ENCODE results near the gene ELMO1. TPM values are rescaled to one million over a fixed set of nuclear protein-coding genes. Genes with fewer than 3 reads are reported as not detected.

Gene ELMO1
- total and polyA plus RNA-seq, 9 donors, result 8.9 to 48.9 (median 28.0) TPM

GRCh38 chr7:36923943-36924436 is 524.7 kb downstream of the ELMO1 start:
- Histone ChIP-seq H3K27me3 (no peaks in the 10 kb centered on the region), H3K9me3 (no peaks in the 10 kb centered on the region), H3K27ac (no peak overlapping the region), H3K36me3 (no peaks in the 10 kb centered on the region), H3K4me1 (ENCODE audit: insufficient read depth) (peaks cover 10% of the 10 kb centered on the region), H3K4me3 (no peak overlapping the region)
- intact Hi-C loops (cut with DNase I), result no loop called here
- no peak for TF ChIP-seq CTCF (IDR thresholded peaks at IDR 0.05)
- TF ChIP-seq EP300 (IDR thresholded peaks at IDR 0.05), result no peak
- TF ChIP-seq POLR2A (IDR thresholded peaks at IDR 0.05), result no peak
- DNase-seq, result no peak
- WGBS, 3 donors, result 62 to 75% (median 70%) methylated on average over 3 of the region's 3 CpGs

DNA sequence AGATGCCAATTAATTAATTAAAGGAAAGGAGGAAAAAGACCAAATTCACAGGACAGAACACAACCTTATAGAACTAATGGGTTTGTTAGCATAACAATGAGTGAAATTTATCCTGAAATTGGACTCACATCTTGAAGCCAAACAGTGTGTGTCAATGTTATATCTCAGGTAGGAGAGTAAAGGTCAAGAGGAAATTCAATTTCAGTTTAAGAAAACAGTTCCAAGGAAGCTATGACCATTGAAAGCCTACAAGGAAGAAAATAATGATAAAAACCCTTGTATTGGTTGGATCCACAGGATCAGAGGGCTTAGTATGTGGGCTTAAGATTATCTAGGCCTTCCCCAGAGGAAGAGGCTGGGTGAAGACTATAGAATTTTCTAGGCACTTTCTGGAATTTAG is 525.5 kb downstream of the ELMO1 start:
- no peak overlapping the region for H3K27ac ChIP-seq

DNA sequence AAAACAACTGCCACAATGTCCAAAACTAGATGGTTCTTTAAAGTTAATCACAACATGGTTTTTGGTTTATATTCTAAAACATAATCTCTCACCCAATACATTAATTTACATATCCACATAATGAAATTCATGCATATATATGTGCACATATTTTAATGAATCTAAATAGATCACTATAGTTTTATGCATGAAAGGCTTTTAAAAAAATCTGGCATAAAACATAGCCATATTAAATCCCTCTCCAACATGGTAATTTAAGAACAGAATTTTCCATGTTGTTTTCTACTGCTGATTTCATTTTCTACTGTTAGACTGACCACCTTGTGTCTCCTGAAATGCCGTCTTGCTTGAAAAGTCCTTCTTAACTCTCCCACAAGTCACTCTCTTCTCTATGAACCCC is 528.2 kb downstream of the ELMO1 start:
- Histone ChIP-seq H3K9me3 (no peaks in the 10 kb centered on the region), H3K4me1 (ENCODE audit: insufficient read depth) (peaks cover 10% of the 10 kb centered on the region), H3K27ac (no peak overlapping the region), H3K36me3 (no peaks in the 10 kb centered on the region), H3K27me3 (no peaks in the 10 kb centered on the region), H3K4me3 (no peak overlapping the region)
- WGBS, 3 donors, result 94 to 100% (median 98%) methylated on average over 1 of the region's 1 CpG
- intact Hi-C loops (cut with DNase I), result no loop called here
- DNase-seq, result no peak
- no peak for TF ChIP-seq CTCF (IDR thresholded peaks at IDR 0.05)
- no peak for TF ChIP-seq EP300 (IDR thresholded peaks at IDR 0.05)
- no peak for TF ChIP-seq POLR2A (IDR thresholded peaks at IDR 0.05)

More for the DNA sequence above, 525.5 kb downstream of the ELMO1 start:
- H3K4me1 ChIP-seq (ENCODE audit: insufficient read depth), result peaks cover 10% of the 10 kb centered on the region
- no peak overlapping the region for H3K4me3 ChIP-seq
- no peaks in the 10 kb centered on the region for H3K9me3 ChIP-seq
- no peak for DNase-seq
- TF ChIP-seq CTCF (IDR thresholded peaks at IDR 0.05), result no peak
- TF ChIP-seq EP300 (IDR thresholded peaks at IDR 0.05), result no peak
- TF ChIP-seq POLR2A (IDR thresholded peaks at IDR 0.05), result no peak
- no peaks in the 10 kb centered on the region for H3K36me3 ChIP-seq
- no peaks in the 10 kb centered on the region for H3K27me3 ChIP-seq
- intact Hi-C loops (cut with DNase I), result no loop called here

DNA sequence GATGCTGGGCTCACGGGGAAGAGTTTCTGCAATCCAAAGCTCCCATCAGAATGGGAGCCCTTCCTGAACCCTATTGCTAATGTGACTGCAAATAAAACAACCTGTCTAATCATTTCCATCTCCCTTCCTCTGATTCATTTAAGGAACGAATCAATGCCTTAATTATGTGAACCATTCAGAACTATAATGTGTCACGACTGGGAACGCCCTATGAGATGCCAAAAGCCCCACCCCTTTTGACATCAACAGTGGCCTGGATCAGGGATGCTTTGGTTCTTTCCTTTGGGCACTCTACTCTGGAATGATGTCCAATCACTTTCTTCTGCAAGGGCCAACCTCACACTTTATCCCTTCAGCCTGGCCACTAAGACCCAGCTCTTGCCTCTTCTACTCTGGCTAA is 528.9 kb downstream of the ELMO1 start:
- no peak overlapping the region for H3K4me3 ChIP-seq
- no peak for TF ChIP-seq EP300 (IDR thresholded peaks at IDR 0.05)
- no peak for TF ChIP-seq POLR2A (IDR thresholded peaks at IDR 0.05)
- peaks cover 4% of the 10 kb centered on the region for H3K4me1 ChIP-seq (ENCODE audit: insufficient read depth)
- intact Hi-C loops (cut with DNase I), result no loop called here
- no peaks in the 10 kb centered on the region for H3K9me3 ChIP-seq
- no peaks in the 10 kb centered on the region for H3K27me3 ChIP-seq
- H3K36me3 ChIP-seq, result no peaks in the 10 kb centered on the region
- DNase-seq, result no peak
- no peak overlapping the region for H3K27ac ChIP-seq
- WGBS, 3 donors, result 91 to 92% (median 91%) methylated on average over 4 of the region's 4 CpGs

GRCh38 chr7:36918591-36918990 is 530.1 kb downstream of the ELMO1 start:
- intact Hi-C loops (cut with DNase I), result no loop called here
- TF ChIP-seq POLR2A (IDR thresholded peaks at IDR 0.05) (no peak), CTCF (IDR thresholded peaks at IDR 0.05) (no peak), EP300 (IDR thresholded peaks at IDR 0.05) (no peak)

More at GRCh38 chr7:36918591-36918990, 530.1 kb downstream of the ELMO1 start:
- Histone ChIP-seq H3K9me3 (no peaks in the 10 kb centered on the region), H3K27ac (no peak overlapping the region), H3K4me1 (ENCODE audit: insufficient read depth) (no peaks in the 10 kb centered on the region), H3K36me3 (no peaks in the 10 kb centered on the region), H3K27me3 (no peaks in the 10 kb centered on the region), H3K4me3 (no peak overlapping the region)
- WGBS, 3 donors, result 94 to 100% (median 97%) methylated on average over 2 of the region's 2 CpGs
- DNase-seq, result no peak

All from ovary (tissue), 9 donors.